NCI-H345 treated with DMSO at 0.1 percent for 48 hours (cell line): ENCODE measurements around the gene PAX2.

Experiments used
- DNase-seq: peaks from one replicate; lab custom pipeline; 2025; ENCODE audit not compliant: unreplicated experiment; lab: John Stamatoyannopoulos, UW

The PAX2 gene

DNA sequence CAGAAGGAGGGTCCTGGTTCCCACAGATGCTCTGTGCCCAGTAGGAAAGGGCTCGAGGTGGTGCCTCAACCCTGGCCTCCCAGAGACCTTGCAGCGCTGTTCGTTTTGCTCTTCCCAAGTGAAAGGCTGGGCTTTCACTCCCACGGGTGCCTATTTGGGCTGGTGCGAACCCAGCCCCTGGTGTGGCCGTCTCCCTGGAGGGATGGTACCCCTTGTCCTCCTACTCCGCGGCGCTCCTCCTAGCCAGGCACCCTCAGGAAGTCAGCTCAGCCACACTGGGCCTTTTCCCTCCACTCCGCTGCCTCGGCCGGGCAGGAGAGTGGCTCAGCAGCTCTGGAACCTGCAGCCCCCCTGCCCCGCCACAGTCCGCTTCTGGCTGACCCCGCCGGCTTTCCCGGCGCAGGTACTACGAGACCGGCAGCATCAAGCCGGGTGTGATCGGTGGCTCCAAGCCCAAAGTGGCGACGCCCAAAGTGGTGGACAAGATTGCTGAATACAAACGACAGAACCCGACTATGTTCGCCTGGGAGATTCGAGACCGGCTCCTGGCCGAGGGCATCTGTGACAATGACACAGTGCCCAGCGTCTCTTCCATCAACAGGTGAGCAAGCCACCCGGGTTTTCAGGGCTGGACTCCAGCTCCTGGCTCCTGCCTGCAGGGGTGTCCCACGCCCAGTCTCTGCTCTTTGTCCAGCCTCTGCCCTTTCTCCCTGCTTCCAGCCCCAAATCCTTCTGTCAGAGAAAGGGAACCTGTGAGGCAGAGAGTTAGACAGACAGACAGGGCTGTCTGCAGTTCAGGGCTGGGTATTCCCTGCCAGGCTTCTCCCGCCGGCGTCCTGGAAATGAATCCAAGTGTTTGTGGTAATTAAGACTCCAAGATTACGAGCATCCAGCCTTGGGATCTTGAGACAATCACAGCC, 5.2 kb downstream of the PAX2 start:
- no peak for DNase-seq

DNA sequence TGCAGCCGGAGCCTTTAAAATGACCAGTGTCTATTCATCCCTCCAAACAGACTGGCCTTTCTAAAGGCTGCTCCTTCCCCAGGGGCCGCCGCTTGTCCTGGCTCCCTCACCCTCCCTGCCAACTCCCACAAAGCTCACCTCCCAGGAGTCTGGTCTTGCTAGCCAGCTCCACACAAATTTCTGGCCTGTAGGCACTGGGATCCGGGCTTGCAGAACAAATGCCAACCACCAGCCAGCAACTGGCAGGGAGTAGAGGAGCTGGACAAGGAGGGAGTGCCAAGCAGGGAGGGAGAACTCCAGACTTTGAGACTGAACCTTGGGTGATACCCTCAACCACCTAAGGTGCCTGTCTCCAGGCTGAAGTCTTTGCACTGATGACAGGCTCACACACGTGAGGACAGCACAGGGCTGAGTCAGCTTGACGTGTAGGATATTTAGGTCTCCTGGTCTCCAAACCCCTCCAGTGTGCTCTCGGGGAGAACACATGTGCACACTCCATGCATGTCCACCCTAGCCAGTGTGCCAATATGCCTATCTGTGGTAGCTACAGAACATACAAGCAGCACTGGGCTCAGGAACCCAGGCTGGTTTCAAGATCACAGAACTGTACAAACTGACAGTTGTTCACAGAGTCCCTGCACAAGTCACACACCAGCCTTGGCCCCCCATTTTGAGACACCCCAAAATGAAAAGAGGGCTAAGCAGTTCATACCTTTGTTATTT, 6.0 kb downstream of the PAX2 start:
- DNase-seq = no peak

DNA sequence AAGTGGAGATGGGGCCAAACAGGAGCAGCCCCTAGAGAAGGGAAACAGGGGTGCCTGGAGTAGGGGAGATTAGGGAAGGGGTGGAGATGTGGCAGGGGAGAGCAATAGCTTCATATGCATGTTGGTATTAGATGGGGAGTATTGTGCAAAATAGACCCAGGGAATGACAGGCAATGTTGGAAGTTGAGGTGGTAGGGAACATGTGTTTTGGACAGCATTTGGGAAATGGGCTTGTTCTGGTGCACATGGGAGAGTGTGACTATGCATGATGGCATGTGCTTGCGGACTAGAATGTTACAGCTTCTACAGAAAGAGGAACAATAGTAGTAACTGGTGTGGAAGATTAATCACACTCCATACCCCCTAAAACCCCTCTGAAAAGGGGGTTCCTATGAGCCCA, 10.4 kb downstream of the PAX2 start:
- no peak for DNase-seq

DNA sequence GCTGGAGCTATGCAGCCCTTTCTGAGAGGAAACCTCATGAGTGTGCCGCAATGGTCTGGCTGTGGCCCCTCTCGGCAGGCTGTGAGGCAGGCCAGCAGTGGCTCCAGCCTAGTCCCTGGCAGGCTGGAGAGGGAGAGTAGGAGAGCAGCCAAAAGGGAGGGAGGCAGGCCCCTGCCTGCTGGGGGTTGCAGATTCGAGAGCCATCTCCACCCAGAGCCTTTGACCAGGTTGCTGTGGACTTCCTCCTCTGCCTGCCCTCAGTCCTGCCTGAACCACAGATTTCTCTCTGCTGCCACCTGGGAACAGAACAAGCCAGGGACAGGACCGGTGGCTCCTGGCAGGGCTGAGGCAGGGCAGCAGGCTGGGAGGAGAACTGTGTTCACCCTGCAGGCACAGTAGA, 13.9 kb downstream of the PAX2 start:
- DNase-seq = no peak

DNA sequence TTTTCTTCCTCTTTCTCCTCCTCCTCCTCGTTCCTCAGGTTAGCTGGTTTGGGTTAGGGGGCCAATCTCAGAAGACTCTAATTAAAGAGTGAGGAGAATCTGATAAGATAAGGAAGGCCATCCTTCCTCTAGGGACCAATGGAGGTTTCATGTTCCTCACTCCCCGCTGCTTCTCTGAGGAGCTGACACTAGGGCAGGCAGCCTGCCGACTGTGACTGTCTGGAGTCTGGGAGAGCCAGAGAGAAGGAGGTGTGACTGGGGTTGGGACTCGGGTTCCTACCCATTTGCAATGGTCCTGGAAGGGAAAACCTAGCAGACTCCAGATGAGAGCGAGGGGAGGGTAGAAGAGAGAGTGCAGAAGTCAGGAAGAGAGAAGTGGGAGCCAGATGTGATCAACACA, 15.3 kb downstream of the PAX2 start:
- DNase-seq = no peak

DNA sequence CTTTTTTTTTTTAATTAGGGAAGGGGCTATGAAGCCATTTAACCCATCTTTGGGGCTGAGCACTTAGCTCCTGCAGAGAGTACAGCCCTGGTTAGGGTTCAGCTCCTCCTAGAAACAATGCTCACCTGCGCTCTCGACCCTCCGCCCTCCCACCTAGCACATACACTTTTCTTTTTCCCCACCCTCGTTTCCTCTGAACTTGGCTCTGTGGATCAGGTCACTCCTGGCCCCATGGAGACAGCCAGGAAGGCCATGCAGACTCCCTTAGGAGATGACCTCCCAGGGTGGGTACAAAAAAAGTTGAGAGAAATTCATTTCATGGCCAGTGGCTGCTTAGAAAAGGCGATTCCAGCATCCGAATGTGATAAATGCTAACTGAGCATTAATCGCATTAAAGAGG, 15.8 kb downstream of the PAX2 start:
- no peak for DNase-seq

DNA sequence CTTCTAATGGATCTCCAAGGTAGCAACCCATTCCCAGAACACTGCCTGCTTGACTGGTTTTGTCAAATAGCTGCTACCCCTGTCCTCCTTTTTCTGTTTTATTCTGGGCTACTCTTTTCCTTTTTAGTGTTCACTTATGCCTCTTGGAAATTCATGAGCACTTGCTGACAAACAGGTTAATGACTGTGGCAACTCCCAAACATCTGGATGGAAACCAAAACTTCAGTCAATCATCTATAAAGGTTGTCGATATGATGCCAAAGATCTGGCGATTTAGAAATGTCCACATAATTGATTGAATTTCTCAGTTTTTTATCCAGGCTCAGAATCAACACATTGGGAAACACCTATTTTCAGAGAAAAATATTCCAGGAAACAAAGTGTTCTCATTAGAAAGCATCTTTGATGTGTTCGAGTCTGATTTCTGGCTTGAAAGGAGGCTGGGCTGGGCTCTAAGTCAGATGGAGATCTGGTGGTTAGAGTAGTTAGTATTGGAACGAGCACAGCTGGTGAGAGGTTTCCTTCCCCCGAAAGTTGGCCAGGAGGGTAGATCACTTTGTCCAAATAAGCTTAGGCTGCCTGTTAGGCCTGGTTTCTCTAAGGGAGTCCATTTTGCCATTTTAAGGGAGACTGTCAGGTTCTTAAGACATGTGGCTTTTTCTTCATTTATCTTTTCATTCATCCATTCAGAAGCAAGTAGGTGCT, 17.8 kb downstream of the PAX2 start:
- DNase-seq = no peak

DNA sequence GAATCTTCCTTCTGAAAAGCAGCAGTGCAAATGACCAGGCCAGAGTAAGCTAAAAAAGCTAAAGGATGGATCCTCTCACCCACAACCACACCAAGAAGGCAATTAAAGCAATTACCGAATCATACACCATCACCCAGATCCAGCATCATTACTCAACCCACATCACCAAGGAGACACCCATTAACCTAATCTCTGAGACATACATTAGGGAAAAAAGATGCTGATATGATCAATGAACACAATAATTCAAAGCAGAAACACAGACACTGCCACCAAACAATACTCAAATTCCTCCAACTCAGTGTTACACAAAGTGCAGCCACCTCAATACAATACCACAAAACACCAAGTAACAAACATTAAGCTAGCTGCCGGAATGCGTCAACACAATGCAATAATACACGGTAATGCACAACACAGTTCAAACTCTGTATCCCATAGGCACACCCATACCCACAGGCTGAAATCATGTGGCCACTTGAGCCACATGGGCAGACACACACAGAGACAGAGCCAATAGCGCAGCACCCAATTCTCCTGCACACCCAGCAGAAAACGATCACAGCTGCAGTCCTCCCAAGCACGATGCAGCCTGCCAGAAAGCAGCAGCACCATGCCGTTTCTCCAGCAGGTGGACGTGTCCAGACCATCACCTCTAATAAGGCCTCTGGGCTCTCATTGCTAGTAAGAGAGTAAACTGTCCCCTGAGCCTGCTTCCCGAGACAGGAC, 21.5 kb downstream of the PAX2 start:
- DNase-seq = no peak

DNA sequence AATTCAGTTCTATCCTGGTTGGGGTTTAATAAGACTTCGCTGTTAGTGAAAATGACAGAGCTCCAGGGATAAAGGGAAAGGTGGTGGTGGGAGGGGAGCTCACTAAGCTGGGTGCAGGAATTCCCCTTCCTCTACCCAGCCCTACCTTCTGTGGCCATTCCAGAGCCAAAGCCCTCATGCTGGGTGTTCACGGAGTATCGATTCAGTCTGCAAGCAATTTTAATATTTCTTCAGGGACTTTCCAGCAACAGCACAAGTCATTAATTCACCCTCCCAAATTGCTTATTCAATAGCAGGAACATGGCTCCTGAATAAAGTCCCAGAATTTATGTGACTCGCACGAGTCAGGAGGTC, 22.0 kb downstream of the PAX2 start:
- DNase-seq = no peak

DNA sequence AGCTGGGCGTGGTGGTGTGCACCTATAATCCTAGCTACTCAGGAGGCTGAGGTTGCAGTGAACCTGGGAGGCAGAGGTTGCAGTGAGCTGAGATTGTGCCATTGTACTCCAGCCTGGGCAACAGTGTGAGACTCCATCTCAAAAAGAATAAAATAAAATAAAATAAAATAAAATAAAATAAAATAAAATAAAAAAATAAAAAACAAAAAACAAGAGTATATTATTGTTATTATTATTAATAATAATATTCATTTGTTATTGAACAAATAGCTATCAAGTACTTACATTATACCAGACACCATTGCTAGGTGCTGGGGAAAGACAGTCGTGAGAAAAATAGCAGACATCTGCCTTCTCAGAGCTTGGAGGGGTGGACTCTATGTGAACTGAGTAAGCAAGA, 24.1 kb downstream of the PAX2 start:
- no peak for DNase-seq

DNA sequence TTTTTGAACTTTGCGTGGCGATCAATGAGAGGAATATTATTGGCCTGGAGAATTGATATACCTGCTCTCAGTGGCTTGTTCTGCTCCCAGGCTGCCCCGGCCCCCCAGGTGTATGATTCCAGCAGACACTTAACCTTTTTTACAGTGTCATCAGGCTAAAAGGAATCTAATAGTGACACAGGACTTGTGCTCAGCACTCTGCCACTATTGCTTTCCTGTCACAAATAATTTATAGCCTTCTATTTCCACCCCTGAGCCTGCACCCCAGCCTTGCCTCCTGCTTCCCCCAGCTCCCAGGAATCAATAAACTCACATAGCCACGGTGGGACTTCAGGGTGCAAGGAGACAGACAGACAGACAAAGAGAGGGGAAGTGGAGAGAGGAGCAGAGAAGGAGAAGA, 28.3 kb downstream of the PAX2 start:
- no peak for DNase-seq

DNA sequence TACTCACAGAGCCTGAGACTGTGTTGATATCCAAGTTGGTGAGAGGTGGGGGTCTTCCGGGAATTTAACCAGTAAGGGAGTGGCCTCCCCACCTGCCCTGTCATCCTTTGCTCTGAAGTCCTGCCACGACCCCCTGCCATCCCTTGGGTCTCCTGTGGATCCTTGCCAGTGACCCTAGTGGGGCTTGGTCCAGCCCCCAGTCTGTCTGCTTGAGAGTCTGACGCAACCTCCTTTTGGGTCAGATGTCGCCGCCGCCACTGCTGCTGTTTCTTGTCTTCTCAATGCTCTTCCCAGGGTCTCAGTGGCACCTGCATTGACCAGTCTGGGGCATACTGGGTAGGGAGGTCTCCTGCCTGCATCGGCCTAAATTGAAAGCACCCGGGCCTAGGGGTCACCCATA, 28.8 kb downstream of the PAX2 start:
- no peak for DNase-seq

DNA sequence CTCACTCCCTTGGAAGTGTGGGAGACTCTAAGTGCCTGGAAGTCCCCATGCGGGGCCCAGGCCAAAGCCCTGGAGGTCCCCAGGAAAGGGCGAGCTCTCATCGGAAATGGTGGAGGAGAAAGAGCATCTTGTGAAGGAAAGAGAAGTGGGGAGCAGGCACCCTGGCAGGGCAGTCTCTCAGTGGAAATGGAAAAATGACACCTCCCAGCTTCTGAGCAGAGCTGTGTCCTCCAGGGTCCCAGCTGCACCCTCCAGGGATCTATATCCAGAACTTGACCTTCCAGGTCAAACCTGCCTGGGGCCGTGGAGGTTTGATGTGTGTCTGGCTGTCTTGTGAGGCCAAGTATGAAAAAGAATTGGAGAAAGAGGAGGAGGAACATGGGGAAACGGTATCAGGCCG, 29.5 kb downstream of the PAX2 start:
- no peak for DNase-seq

DNA sequence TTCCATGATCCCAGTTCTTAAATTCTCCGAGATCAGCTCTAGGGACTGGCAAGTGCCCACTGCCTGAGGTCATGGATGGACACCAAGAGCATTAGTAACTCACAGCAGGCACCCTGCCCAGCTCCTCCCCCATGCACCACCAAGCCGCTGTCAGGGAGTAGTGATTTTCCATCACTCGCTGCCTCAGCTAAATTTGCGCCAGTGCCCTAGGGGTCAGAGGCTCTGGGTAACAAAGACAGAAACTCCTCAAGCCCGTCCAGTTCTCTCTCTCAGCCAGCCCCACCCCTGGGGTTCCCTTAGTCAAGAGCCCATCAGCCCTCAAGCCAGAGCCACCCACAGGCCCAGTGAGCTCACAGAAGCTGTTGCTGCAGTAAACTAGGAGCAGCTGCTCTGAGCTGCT, 30.0 kb downstream of the PAX2 start:
- no peak for DNase-seq

DNA sequence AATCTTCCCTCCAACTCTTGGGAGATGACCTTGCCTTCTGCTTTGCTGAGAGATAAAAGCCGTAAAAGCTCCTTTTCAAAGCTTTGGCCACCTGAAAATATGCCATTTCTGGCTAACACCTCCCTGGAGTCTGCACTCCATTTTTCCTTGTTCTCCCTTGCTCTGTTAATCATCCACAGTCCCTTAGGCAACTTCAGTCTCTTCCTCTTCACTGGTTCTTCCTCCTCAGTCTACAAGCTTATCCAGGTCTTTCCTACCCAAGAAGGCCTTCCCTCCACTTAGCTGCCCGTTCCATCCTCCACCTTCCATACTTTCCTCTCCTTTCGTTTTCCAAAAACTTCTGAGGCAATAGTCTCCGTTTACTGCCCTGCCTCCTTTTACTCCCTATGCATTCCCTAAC, 30.5 kb downstream of the PAX2 start:
- no peak for DNase-seq

DNA sequence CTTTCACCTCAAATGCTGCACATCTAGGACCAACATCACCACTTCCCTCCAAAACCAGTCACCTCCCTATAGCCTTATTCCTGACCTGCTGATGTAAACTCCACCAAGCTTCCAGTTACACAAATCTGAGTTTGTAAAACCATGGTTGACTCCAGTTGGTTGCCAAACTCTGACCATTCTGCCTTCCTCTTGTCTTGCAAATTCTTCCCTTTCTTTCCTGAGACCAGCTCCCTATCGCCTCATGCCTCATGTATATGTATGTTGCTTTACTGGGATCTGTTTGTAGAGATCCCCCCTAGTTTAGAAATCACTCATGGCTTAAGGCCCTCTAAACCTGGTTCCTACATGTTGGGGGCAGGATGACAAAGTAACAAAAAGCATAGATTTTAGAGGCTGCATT, 31.3 kb downstream of the PAX2 start:
- no peak for DNase-seq

DNA sequence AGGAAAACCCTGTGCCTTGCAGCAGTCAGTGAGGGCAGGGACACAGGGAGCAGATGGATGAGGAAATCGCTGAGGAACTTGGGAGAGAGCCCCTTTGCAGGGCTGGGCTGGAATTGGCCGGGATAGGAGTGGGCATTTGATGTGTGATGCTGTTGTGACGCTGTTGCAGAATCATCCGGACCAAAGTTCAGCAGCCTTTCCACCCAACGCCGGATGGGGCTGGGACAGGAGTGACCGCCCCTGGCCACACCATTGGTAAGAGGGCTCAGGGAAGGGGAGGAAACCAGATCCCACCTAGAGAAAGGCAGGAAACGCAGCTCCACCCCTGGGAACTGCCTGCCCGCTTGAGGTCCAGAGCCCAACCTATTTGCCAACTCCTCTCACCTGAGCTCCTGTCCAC, 33.9 kb downstream of the PAX2 start:
- DNase-seq = no peak

DNA sequence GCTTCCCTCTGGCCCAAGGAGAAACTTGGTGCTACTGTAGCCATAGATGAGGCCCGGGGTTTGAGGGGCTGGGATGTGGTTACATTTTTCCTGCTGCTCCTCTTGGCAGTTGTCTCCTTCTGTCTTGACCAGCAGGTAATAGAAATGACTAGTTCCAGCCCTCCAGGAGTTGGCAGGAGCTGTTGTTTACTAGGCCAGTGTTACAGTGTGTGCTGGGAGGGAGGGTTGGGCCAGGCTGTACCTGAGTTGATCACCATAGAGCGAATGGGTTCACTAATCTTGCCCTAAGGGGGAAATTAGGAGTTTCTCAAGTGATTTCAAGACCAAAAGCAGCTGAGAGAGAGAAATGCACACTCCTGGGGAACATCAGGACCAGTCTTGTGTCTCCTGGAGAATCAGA, 34.9 kb downstream of the PAX2 start:
- DNase-seq = no peak

DNA sequence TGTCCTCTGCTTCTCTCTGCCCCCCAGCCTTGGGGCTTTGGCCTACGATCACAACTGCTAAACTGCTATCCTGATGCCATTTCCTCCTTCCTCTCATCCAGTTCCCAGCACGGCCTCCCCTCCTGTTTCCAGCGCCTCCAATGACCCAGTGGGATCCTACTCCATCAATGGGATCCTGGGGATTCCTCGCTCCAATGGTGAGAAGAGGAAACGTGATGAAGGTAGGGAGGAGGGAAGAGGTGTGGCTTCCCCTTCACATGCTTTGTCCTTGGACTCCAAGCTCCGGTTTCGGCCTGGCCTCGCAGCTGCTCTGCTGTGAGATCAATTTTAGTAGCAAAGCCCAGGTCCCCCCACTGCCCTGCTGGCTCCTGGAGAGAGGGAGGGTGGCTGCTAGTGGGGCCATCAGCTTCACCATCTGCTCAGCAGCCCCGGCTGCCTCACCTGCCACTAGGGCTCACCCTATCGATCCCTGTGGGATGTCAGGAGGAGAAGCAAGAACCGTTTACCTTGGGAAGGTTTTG, 35.8 kb downstream of the PAX2 start:
- DNase-seq = no peak

DNA sequence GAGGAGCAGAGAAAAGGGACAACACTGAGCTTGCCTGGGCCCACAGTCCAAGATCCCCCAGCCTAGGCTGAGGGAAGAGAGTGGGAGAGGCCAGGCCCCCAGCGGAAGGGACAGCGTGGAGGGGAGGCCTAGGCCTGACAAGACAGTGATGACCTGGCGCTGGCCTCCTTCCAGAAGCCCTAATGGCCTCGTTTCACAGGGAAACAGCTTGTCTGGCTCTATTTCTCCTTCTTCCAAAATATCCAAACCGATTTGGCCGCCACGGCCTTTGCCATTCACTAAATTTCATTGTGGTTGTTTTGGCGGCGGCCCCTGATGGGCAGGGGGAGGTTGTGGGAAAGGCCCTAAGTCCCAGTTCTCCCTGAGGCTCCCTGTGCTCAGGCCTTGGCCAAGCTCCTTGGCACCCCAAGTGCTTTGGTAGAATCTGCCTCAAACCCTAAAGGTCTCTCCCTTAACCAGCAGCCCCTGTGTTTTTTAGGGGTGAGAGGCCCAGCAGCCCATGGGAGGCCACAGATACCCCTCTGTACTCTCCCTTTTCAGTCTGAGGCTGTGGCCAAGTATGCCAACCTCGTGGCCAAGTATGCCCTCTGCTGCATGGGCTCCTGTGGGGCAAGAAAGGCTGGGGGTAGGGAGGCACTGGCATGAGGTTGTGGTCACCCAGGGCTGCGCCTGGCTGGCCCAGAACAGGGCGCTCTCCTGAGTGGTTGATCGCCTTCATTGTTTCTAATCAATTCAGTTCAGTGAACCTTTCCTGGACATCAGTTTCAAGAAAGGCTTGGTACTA, 37.3 kb downstream of the PAX2 start:
- no peak for DNase-seq
